ENCODE measurements around the gene C6orf132. TPM values are rescaled to one million over a fixed set of nuclear protein-coding genes. Genes with fewer than 3 reads are reported as not detected.
"Not testable (repeated sequence)": the region's sequence is repeated elsewhere in the genome, so short reads cannot be mapped to it uniquely, and the experiment has no call there.

Gene C6orf132
- total RNA-seq, 4 donors from 2014 or later: 3.0 to 19.0 (median 3.6) TPM

DNA sequence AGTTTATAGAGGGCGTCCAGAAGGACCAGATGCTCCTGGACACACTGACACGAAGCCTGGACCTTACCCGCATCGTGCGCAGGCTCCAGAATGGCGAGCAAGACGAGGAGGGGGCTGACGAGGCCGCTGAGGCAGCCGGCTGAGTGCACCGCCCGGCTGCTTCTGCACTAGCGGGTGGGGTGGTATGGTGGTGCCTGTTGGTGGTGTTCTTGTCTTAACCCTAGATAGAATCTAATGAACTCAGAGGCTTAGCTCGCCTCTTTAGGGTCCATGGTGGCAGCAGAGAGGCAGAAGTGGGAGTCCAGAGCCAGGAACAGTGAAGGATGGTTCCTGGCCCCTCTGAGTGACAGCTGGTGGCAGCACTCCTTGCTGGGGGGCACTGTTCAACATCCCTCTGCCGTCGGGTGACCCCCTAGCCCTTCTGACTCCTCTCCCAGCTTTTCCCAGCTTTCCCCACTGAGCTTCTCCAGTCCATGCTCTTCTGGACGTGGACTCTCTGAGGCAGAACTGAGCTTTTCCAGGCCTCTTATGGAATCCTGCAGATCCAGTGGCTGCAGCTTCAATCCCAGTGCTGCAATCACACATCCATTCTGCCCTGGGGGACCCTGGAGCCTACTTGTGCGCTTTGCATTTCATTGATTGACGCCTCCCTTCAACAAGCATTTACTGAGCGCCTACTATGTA is 37.0 kb upstream of the C6orf132 start:
- no peak for TF ChIP-seq CTCF (IDR thresholded peaks at IDR 0.05)
- no peak for DNase-seq (ENCODE audit: low spot score)
- no peak for ATAC-seq (ENCODE audit: low FRiP score)

GRCh38 chr6:42177514-42178364 is 35.3 kb upstream of the C6orf132 start:
- DNase-seq (ENCODE audit: low spot score) (no peak), ATAC-seq (ENCODE audit: low FRiP score) (no peak)
- TF ChIP-seq CTCF (IDR thresholded peaks at IDR 0.05): no peak

DNA sequence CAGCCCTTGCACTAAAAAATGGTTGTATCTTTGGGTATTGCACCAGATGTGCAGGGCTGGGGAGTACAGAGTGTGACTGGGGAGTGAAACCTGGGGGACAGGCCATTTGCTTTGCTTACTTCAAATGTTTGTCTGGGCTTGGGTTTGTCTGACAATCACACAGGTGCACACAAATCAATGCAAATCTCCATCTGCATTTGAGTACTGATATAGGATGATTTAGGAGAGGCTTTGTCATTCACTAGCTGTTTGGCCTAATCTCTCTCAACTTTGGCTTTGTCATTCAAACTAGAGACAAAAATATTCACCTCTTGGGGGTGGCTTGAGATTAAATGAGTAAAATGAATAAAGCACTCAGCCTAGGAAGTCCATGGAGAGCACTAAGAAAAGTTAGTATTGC is 34.6 kb upstream of the C6orf132 start:
- ATAC-seq (ENCODE audit: low FRiP score) (no peak), DNase-seq (ENCODE audit: low spot score) (no peak)
- TF ChIP-seq CTCF (IDR thresholded peaks at IDR 0.05): no peak

GRCh38 chr6:42175860-42176259 is 33.4 kb upstream of the C6orf132 start:
- TF ChIP-seq CTCF (IDR thresholded peaks at IDR 0.05): no peak
- DNase-seq (ENCODE audit: low spot score) (no peak), ATAC-seq (ENCODE audit: low FRiP score) (no peak)

GRCh38 chr6:42173101-42173500 is 30.7 kb upstream of the C6orf132 start, which contains the start of gene GUCA1A:
Gene GUCA1A (plus strand): TSS chr6:42173364. CDS start chr6:42173614, 250 bp downstream.
- DNase-seq (ENCODE audit: low spot score): no peak
- ATAC-seq (ENCODE audit: low FRiP score): no peak
- TF ChIP-seq CTCF (IDR thresholded peaks at IDR 0.05): no peak

- no peak for ATAC-seq (ENCODE audit: low FRiP score)
- no peak for DNase-seq (ENCODE audit: low spot score)
- no peak for TF ChIP-seq CTCF (IDR thresholded peaks at IDR 0.05)
These were observed 29.6 kb upstream of the C6orf132 start for GRCh38 chr6:42171813-42172581.

GRCh38 chr6:42169780-42170179 is 27.4 kb upstream of the C6orf132 start:
- not testable (repeated sequence) for DNase-seq (ENCODE audit: low spot score); ATAC-seq (ENCODE audit: low FRiP score)

Measured in omental fat pad (tissue), 4 donors.